Right lobe of liver (tissue), 6 donors: ENCODE data around the gene UTP18. TPM values are rescaled to one million over a fixed set of nuclear protein-coding genes. Genes with fewer than 3 reads are reported as not detected.
"Not testable (repeated sequence)": the region's sequence is repeated elsewhere in the genome, so short reads cannot be mapped to it uniquely, and the experiment has no call there.

Experiments
- ATAC-seq, 4 donors: fragments of 200-7000 bp; cut with Tn5 transposase; one replicate each; pipeline ENCODE4 v1.9.1; 2020; ENCODE audit warnings: mild to moderate bottlenecking in 4 of 4, moderate library complexity in 4 of 4
- DNase-seq, 3 donors: peaks; one replicate each; pipeline ENCODE4 v3.0.0-alpha.2; 2020
- H3K27ac ChIP-seq, 3 donors: fragments of 200-600 bp; one replicate each; pipeline ENCODE4 v1.8.0; 2022
- H3K27me3 ChIP-seq, 2 donors: fragments of 200-600 bp; one replicate each; pipeline ENCODE4 v1.8.0; 2022
- H3K36me3 ChIP-seq, 4 donors: fragments of 200-600 bp; sonication (generic) in 1 of 4; one replicate each; pipeline versions ENCODE4 v1.5.1 to v1.8.0; 2017 to 2022; ENCODE audit warnings: control low read depth in 1 of 4
- H3K4me1 ChIP-seq, 4 donors: fragments of 200-600 bp; sonication (generic) in 1 of 4; one replicate each; pipeline versions ENCODE4 v1.5.1 to v1.8.0; 2017 to 2022; ENCODE audit warnings: control low read depth in 1 of 4
- H3K4me3 ChIP-seq, 3 donors: fragments of 200-600 bp; one replicate each; pipeline ENCODE4 v1.8.0; 2022
- H3K9me3 ChIP-seq, 4 donors: fragments of 200-600 bp; sonication (generic) in 1 of 4; one replicate each; pipeline versions ENCODE4 v1.5.1 to v1.8.0; 2017 to 2022; ENCODE audit warnings: control low read depth in 1 of 4
- CTCF ChIP-seq, 4 donors: fragments of 200-600 bp in 3 of 4; fragments of 450-650 bp in 1 of 4; IDR thresholded peaks; one replicate each; pipeline versions ENCODE4 v1.5.1 to v1.8.0; 2016 to 2022; ENCODE audit warnings: antibody characterized with exemption in 4 of 4, mild to moderate bottlenecking in 2 of 4
- POLR2A ChIP-seq: fragments of 450-650 bp; IDR thresholded peaks from one replicate; pipeline ENCODE4 v1.6.1; 2017; ENCODE audit warnings: antibody characterized with exemption, mild to moderate bottlenecking
- WGBS: methylation state at CpG from one replicate; pipeline ENCODE4 v1.1.6; 2018; ENCODE audit warnings: low coverage, low lambda C conversion rate; ENCODE audit not compliant: insufficient coverage; ENCODE audit errors: missing lambda C conversion rate; 5-methylcytosine and 5-hydroxymethylcytosine counted together
- intact Hi-C, 2 donors: fragments of 100-400 bp; cut with DNase I; formaldehyde crosslinking; loops; one replicate each; pipeline versions ENCODE4 v1.11.2 to v1.14.1; 2022
- total RNA-seq, 6 experiments: library from RNA; depleted of rRNA in 2 of 6; stranded (reverse); fragments of >200 nt in 2 of 6; fragmentation: NEBNext Ultra II Directional in 3 of 6; extraction: Animal tissue kit (Norgen Biotek cat#: 25700) in 3 of 6; gene quantifications; one replicate each; pipeline versions ENCODE4 v1.1.0 to v1.2.4, GENCODE V29; 2016 to 2023
- donor health status: DM: no; HTN: yes; CAD: no.
- donor health status: DM: no; HTN: no; CAD: no.
- donor health status: DM: no; HTN: no; CAD: no.
- donor health status: DM: no; HTN: yes; CAD: no.
- donor health status: DM: no; HTN: yes; CAD: no.

Gene UTP18
- total RNA-seq, 6 experiments from 2014 or later: 12.0 to 15.3 (median 13.7) TPM

GRCh38 chr17:51298508-51299371 is 38.4 kb downstream of the UTP18 start:
- 51% methylated on average over 8 of the region's 10 CpGs for WGBS
- no peaks in the 10 kb centered on the region for H3K27me3 ChIP-seq
- peak; percentile 54 to 69 (median 64) for ATAC-seq
- no peak overlapping the region for H3K4me3 ChIP-seq
- no peak overlapping the region for H3K27ac ChIP-seq
- TF ChIP-seq POLR2A (no peak), CTCF (IDR thresholded peaks at IDR 0.05) (peak; percentile 50 to 68 (median 60))
- H3K9me3 ChIP-seq: no peaks in the 10 kb centered on the region
- DNase-seq: no peak
- H3K4me1 ChIP-seq: no peaks in the 10 kb centered on the region
- intact Hi-C loops: no loop called here
- H3K36me3 ChIP-seq: peaks cover 0 to 4% (median 0%) of the 10 kb centered on the region in 4 donors

GRCh38 chr17:51299859-51300258 is 39.5 kb downstream of the UTP18 start:
- H3K9me3 ChIP-seq: no peaks in the 10 kb centered on the region
- intact Hi-C loops: no loop called here

DNA sequence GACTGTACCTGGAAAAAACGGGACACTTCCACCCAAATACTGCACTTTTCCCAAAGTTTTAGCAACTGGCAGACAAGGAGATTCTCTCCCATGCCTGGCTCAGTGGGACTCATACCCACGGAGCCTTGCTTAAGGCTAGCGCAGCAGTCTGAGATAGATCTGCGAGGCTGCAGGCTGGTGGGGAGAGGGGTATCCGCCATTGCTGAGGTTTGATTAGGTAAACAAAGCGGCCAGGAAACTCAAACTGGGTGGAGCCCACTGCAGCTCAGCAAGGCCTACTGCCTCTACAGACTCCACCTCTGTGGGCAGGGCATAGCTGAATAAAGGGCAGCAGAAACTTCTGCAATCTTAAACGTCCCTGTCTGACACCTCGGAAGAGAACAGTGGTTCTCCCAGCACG is 44.8 kb downstream of the UTP18 start:
- no peaks in the 10 kb centered on the region for H3K27me3 ChIP-seq
- no peak for TF ChIP-seq POLR2A
- H3K4me3 ChIP-seq: no peak overlapping the region
- H3K27ac ChIP-seq: no peak overlapping the region
- H3K36me3 ChIP-seq: no peaks in the 10 kb centered on the region
- no peaks in the 10 kb centered on the region for H3K9me3 ChIP-seq
- WGBS: 82% methylated on average over 5 of the region's 9 CpGs
- H3K4me1 ChIP-seq: no peaks in the 10 kb centered on the region
- no peak for ATAC-seq
- no peak for DNase-seq
- intact Hi-C loops: no loop called here

More at GRCh38 chr17:51299859-51300258, 39.5 kb downstream of the UTP18 start:
- 86% methylated on average over 4 of the region's 4 CpGs for WGBS
- ATAC-seq (no peak), DNase-seq (no peak)
- H3K4me3 ChIP-seq: no peak overlapping the region
- H3K4me1 ChIP-seq: no peaks in the 10 kb centered on the region
- H3K27me3 ChIP-seq: no peaks in the 10 kb centered on the region
- no peak for TF ChIP-seq CTCF (IDR thresholded peaks at IDR 0.05)
- TF ChIP-seq POLR2A: no peak
- H3K36me3 ChIP-seq: no peaks in the 10 kb centered on the region
- H3K27ac ChIP-seq: no peak overlapping the region

GRCh38 chr17:51312003-51312402 is 51.7 kb downstream of the UTP18 start:
- H3K27me3 ChIP-seq, H3K27ac ChIP-seq, H3K36me3 ChIP-seq, H3K4me1 ChIP-seq, intact Hi-C loops, H3K9me3 ChIP-seq, H3K4me3 ChIP-seq, DNase-seq, ATAC-seq: not testable (repeated sequence)
- WGBS: 82% methylated on average over 1 of the region's 1 CpG

GRCh38 chr17:51319186-51319585 is 58.8 kb downstream of the UTP18 start:
- Histone ChIP-seq H3K27me3 (no peaks in the 10 kb centered on the region), H3K4me3 (no peak overlapping the region), H3K27ac (no peak overlapping the region), H3K36me3 (no peaks in the 10 kb centered on the region), H3K4me1 (no peaks in the 10 kb centered on the region), H3K9me3 (no peaks in the 10 kb centered on the region)
- DNase-seq (no peak), ATAC-seq (no peak)
- TF ChIP-seq POLR2A: no peak
- TF ChIP-seq CTCF (IDR thresholded peaks at IDR 0.05): no peak
- intact Hi-C loops: no loop called here
- 67% methylated on average over 1 of the region's 1 CpG for WGBS
